Measurements from ENCODE around the gene ITGB7. TPM values are rescaled to one million over a fixed set of nuclear protein-coding genes. Genes with fewer than 3 reads are reported as not detected.

Gene ITGB7
- total RNA-seq, 6 experiments from 2014 or later: 2.9 to 8.0 (median 3.9) TPM

DNA sequence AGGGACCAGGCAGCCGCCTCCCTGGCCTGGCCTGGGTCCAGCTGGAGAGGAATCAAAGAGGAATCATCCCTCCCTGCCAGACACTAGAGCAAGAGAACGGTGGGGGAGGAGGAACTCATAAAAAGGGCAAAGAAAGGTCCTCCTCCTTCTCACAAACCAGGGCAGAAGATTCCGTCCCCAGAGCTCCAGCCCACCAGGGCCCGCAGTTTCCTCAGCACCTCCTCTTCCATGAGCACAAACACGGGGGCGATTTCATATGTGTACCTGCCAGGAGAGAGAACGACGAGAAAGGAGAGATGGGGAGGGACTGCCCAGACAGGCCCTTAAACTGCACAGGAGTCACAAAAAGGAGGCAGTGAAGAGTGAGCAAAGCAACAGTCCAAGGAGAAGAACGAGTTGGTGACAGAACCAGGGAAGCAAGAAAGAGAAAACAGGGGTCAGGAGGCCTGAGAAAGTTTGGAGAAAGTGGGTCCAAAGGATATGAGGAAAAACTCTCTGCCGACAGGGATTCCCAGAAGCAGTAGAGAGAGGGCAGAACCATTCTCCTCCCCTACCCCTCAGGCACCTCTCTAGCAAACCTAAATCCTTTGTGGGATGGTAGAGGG lies 35.2 kb downstream of the ITGB7 start:
- Histone ChIP-seq H3K27me3 (no peaks in the 10 kb centered on the region), H3K4me3 (no peak overlapping the region), H3K4me1 (peaks cover 0 to 74% (median 25%) of the 10 kb centered on the region in 4 donors), H3K36me3 (no peaks in the 10 kb centered on the region), H3K9me3 (no peaks in the 10 kb centered on the region), H3K27ac (peak overlapping the region in 1 of 3 donors; percentile 33)
- ATAC-seq (peak; percentile 10 to 49 (median 26)), DNase-seq (peak; percentile 74 to 82 (median 74))
- WGBS (ENCODE audit: insufficient coverage, low coverage, low lambda C conversion rate, missing lambda C conversion rate): 30% methylated on average over 8 of the region's 10 CpGs
- intact Hi-C loops (cut with DNase I): no loop called here
- TF ChIP-seq POLR2A (IDR thresholded peaks at IDR 0.05): no peak
- TF ChIP-seq, protein P1, sequence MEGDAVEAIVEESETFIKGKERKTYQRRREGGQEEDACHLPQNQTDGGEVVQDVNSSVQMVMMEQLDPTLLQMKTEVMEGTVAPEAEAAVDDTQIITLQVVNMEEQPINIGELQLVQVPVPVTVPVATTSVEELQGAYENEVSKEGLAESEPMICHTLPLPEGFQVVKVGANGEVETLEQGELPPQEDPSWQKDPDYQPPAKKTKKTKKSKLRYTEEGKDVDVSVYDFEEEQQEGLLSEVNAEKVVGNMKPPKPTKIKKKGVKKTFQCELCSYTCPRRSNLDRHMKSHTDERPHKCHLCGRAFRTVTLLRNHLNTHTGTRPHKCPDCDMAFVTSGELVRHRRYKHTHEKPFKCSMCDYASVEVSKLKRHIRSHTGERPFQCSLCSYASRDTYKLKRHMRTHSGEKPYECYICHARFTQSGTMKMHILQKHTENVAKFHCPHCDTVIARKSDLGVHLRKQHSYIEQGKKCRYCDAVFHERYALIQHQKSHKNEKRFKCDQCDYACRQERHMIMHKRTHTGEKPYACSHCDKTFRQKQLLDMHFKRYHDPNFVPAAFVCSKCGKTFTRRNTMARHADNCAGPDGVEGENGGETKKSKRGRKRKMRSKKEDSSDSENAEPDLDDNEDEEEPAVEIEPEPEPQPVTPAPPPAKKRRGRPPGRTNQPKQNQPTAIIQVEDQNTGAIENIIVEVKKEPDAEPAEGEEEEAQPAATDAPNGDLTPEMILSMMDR (IDR thresholded peaks at IDR 0.05): no peak

- 63% methylated on average over 10 of the region's 14 CpGs for WGBS (ENCODE audit: insufficient coverage, low coverage, low lambda C conversion rate, missing lambda C conversion rate)
- Histone ChIP-seq H3K27ac (peak overlapping the region in 1 of 3 donors; percentile 33), H3K27me3 (no peaks in the 10 kb centered on the region), H3K4me3 (no peak overlapping the region), H3K9me3 (no peaks in the 10 kb centered on the region), H3K36me3 (no peaks in the 10 kb centered on the region), H3K4me1 (peaks cover 0 to 66% (median 22%) of the 10 kb centered on the region in 4 donors)
- DNase-seq (no peak), ATAC-seq (peak in 2 of 4 donors; percentile 1 to 7)
- intact Hi-C loops (cut with DNase I): no loop called here
- no peak for TF ChIP-seq POLR2A (IDR thresholded peaks at IDR 0.05)
- TF ChIP-seq, protein P1 (IDR thresholded peaks at IDR 0.05): no peak
These were observed 36.0 kb downstream of the ITGB7 start for GRCh38 chr12:53170876-53171724.

GRCh38 chr12:53170215-53170614 lies 36.8 kb downstream of the ITGB7 start:
- H3K27ac ChIP-seq: peak overlapping the region; percentile 43 to 75 (median 60)
- H3K4me3 ChIP-seq: peak overlapping the region; percentile 41 to 56 (median 49)
- WGBS (ENCODE audit: insufficient coverage, low coverage, low lambda C conversion rate, missing lambda C conversion rate): 45% methylated on average over 7 of the region's 8 CpGs
- no peaks in the 10 kb centered on the region for H3K36me3 ChIP-seq
- H3K9me3 ChIP-seq: no peaks in the 10 kb centered on the region
- H3K27me3 ChIP-seq: no peaks in the 10 kb centered on the region
- intact Hi-C loops (cut with DNase I): no loop called here
- peak; percentile 75 to 92 (median 88) for DNase-seq
- peak; percentile 64 to 82 (median 70) for ATAC-seq
- TF ChIP-seq, protein P1 (IDR thresholded peaks at IDR 0.05): no peak
- TF ChIP-seq POLR2A (IDR thresholded peaks at IDR 0.05): peak; percentile 85
- peaks cover 0 to 57% (median 17%) of the 10 kb centered on the region in 4 donors for H3K4me1 ChIP-seq

GRCh38 chr12:53169644-53170043 lies 37.4 kb downstream of the ITGB7 start:
- peak overlapping the region; percentile 41 to 56 (median 49) for H3K4me3 ChIP-seq
- no peaks in the 10 kb centered on the region for H3K27me3 ChIP-seq
- intact Hi-C loops (cut with DNase I): loop anchor here in 1 of 2 donors (10.0 kb wide), 1 partner anchor 105 kb away; no protein-coding TSS in a partner anchor
- ATAC-seq: peak; percentile 40 to 59 (median 45)
- TF ChIP-seq, protein P1 (IDR thresholded peaks at IDR 0.05): no peak
- no peak for TF ChIP-seq POLR2A (IDR thresholded peaks at IDR 0.05)
- H3K4me1 ChIP-seq: peaks cover 0 to 53% (median 15%) of the 10 kb centered on the region in 4 donors
- no peaks in the 10 kb centered on the region for H3K36me3 ChIP-seq
- H3K27ac ChIP-seq: peak overlapping the region; percentile 43 to 75 (median 60)
- DNase-seq: no peak
- WGBS (ENCODE audit: insufficient coverage, low coverage, low lambda C conversion rate, missing lambda C conversion rate): 42% methylated on average over 3 of the region's 7 CpGs
- H3K9me3 ChIP-seq: no peaks in the 10 kb centered on the region

Measured in right lobe of liver (tissue), 6 donors.